ENCODE data around the gene SLIT3.

SLIT3 gene

DNA sequence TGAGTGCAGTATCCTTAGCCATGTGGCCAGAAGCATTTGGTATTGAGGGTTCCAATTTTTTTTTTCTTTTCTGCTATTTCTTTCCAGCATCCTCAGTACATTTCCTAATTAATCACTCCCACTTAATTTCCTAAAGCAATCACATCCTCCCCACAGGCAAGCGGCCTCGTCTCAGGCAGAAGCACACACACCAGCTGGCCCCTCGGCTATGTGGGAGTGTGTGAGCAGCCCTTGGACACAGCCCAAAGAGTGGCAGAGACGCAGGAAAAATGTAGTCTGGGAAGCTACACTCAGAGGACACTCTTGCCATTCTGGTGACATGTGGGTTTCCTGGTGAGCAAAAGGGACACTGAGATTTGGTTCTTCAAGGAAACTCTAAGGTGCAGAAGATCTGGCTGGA lies 20.7 kb downstream of the SLIT3 start:
- Histone ChIP-seq H3K27me3 (ENCODE audit: insufficient read depth, low read length, poor library complexity, severe bottlenecking) (no peaks in the 10 kb centered on the region), H4K20me1 (ENCODE audit: insufficient read depth, low read length, poor library complexity, severe bottlenecking) (no peaks in the 10 kb centered on the region), H3K4me1 (ENCODE audit: insufficient read depth, low read length, poor library complexity, severe bottlenecking) (no peaks in the 10 kb centered on the region), H3K4me3 (ENCODE audit: low read length, poor library complexity, severe bottlenecking) (no peak overlapping the region), H3K79me2 (ENCODE audit: insufficient read depth, low read length) (no peaks in the 10 kb centered on the region), H3K9me3 (ENCODE audit: insufficient read depth, low read depth, low read length) (no peaks in the 10 kb centered on the region), H3K36me3 (ENCODE audit: insufficient read depth, low read length) (no peaks in the 10 kb centered on the region), H2AFZ (ENCODE audit: low read length) (no peak overlapping the region), H3F3A (ENCODE audit: low read depth) (no peaks in the 10 kb centered on the region), H3K9me2 (replicated peaks; ENCODE audit: low read depth, low read length) (no peaks in the 10 kb centered on the region), H3K9ac (ENCODE audit: low read depth, low read length, poor library complexity, severe bottlenecking) (no peak overlapping the region), H3K4me2 (ENCODE audit: low read depth, low read length, poor library complexity, severe bottlenecking) (no peak overlapping the region)
- TF ChIP-seq, protein P1, sequence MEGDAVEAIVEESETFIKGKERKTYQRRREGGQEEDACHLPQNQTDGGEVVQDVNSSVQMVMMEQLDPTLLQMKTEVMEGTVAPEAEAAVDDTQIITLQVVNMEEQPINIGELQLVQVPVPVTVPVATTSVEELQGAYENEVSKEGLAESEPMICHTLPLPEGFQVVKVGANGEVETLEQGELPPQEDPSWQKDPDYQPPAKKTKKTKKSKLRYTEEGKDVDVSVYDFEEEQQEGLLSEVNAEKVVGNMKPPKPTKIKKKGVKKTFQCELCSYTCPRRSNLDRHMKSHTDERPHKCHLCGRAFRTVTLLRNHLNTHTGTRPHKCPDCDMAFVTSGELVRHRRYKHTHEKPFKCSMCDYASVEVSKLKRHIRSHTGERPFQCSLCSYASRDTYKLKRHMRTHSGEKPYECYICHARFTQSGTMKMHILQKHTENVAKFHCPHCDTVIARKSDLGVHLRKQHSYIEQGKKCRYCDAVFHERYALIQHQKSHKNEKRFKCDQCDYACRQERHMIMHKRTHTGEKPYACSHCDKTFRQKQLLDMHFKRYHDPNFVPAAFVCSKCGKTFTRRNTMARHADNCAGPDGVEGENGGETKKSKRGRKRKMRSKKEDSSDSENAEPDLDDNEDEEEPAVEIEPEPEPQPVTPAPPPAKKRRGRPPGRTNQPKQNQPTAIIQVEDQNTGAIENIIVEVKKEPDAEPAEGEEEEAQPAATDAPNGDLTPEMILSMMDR (conservative IDR thresholded peaks at IDR 0.05; ENCODE audit: low read length) = no peak
- TF ChIP-seq EZH2phosphoT487 (IDR thresholded peaks at IDR 0.05; ENCODE audit: borderline replicate concordance) = no peak

DNA sequence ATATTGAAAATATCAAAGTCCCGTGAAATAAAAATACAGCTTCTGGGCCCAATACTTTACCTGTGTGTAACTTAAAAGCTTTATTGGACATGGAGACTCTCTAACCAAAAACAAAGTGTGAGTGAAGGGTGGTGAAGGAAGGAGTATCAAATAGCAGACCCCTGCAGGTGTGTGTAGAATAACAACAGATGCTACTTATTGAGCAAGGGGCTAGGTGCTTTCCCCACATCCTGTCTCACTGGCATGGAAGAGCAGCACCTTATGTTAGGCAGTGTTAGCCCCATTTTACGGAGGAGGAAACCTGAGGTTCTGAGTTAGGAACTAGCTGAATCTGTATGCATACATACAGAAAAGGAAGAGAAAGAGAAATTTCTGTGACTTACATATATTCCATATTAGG lies 21.8 kb downstream of the SLIT3 start:
- TF ChIP-seq EZH2phosphoT487 (IDR thresholded peaks at IDR 0.05; ENCODE audit: borderline replicate concordance) = no peak
- TF ChIP-seq, protein P1 (conservative IDR thresholded peaks at IDR 0.05; ENCODE audit: low read length) = no peak

DNA sequence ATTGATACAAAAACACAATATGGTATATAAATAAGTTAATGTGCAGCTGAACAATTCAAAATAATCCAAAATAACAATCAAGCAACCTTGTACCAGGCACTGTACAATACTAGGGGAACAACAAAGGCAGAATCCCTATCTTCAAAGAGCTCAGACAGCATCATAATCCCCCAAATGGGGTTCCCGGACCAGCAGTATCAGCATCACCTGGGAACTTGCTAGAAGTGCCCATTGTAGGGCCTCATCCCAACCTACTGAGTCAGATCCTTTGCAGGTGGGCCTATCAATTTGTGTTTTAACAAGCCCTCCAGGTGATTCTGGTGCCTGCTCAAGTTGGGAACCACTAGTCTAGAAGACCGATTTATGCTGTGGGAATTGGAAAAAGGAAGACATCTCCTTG lies 27.1 kb downstream of the SLIT3 start:
- H2AFZ ChIP-seq (ENCODE audit: low read length) = no peak overlapping the region
- H4K20me1 ChIP-seq (ENCODE audit: insufficient read depth, low read length, poor library complexity, severe bottlenecking) = no peaks in the 10 kb centered on the region
- H3K9me2 ChIP-seq (replicated peaks; ENCODE audit: low read depth, low read length) = no peaks in the 10 kb centered on the region
- H3K36me3 ChIP-seq (ENCODE audit: insufficient read depth, low read length) = no peaks in the 10 kb centered on the region
- no peak overlapping the region for H3K4me2 ChIP-seq (ENCODE audit: low read depth, low read length, poor library complexity, severe bottlenecking)
- H3K4me3 ChIP-seq (ENCODE audit: low read length, poor library complexity, severe bottlenecking) = no peak overlapping the region
- TF ChIP-seq, protein P1 (conservative IDR thresholded peaks at IDR 0.05; ENCODE audit: low read length) = no peak
- TF ChIP-seq EZH2phosphoT487 (IDR thresholded peaks at IDR 0.05; ENCODE audit: borderline replicate concordance) = no peak
- no peaks in the 10 kb centered on the region for H3K79me2 ChIP-seq (ENCODE audit: insufficient read depth, low read length)
- H3K4me1 ChIP-seq (ENCODE audit: insufficient read depth, low read length, poor library complexity, severe bottlenecking) = no peaks in the 10 kb centered on the region
- no peaks in the 10 kb centered on the region for H3K9me3 ChIP-seq (ENCODE audit: insufficient read depth, low read depth, low read length)
- H3K27me3 ChIP-seq (ENCODE audit: insufficient read depth, low read length, poor library complexity, severe bottlenecking) = no peaks in the 10 kb centered on the region
- no peak overlapping the region for H3K9ac ChIP-seq (ENCODE audit: low read depth, low read length, poor library complexity, severe bottlenecking)
- H3F3A ChIP-seq (ENCODE audit: low read depth) = no peaks in the 10 kb centered on the region

More for the DNA sequence above, 21.8 kb downstream of the SLIT3 start:
- H3K9me2 ChIP-seq (replicated peaks; ENCODE audit: low read depth, low read length) = no peaks in the 10 kb centered on the region
- H3K4me2 ChIP-seq (ENCODE audit: low read depth, low read length, poor library complexity, severe bottlenecking) = no peak overlapping the region
- no peak overlapping the region for H3K4me3 ChIP-seq (ENCODE audit: low read length, poor library complexity, severe bottlenecking)
- no peak overlapping the region for H2AFZ ChIP-seq (ENCODE audit: low read length)
- H4K20me1 ChIP-seq (ENCODE audit: insufficient read depth, low read length, poor library complexity, severe bottlenecking) = no peaks in the 10 kb centered on the region
- no peaks in the 10 kb centered on the region for H3F3A ChIP-seq (ENCODE audit: low read depth)
- no peaks in the 10 kb centered on the region for H3K9me3 ChIP-seq (ENCODE audit: insufficient read depth, low read depth, low read length)
- H3K79me2 ChIP-seq (ENCODE audit: insufficient read depth, low read length) = no peaks in the 10 kb centered on the region
- no peaks in the 10 kb centered on the region for H3K36me3 ChIP-seq (ENCODE audit: insufficient read depth, low read length)
- H3K27me3 ChIP-seq (ENCODE audit: insufficient read depth, low read length, poor library complexity, severe bottlenecking) = no peaks in the 10 kb centered on the region
- no peaks in the 10 kb centered on the region for H3K4me1 ChIP-seq (ENCODE audit: insufficient read depth, low read length, poor library complexity, severe bottlenecking)
- H3K9ac ChIP-seq (ENCODE audit: low read depth, low read length, poor library complexity, severe bottlenecking) = no peak overlapping the region

All from Loucy (cell line).